GM19467 (cell line): Measurements from ENCODE around the gene SEC61B.
"Not testable (repeated sequence)": the region's sequence is repeated elsewhere in the genome, so short reads cannot be mapped to it uniquely, and the experiment has no call there.

ENCODE experiments used
- ATAC-seq: cut with Tn5 transposase; IDR thresholded peaks from one replicate; pipeline ENCODE4 v1.9.1; 2021; ENCODE audit warnings: mild to moderate bottlenecking, moderate library complexity; ENCODE audit not compliant: unreplicated experiment

The SEC61B gene

GRCh38 chr9:99235926-99236634 is 14.0 kb downstream of the SEC61B start:
- ATAC-seq = peak; percentile 96

DNA sequence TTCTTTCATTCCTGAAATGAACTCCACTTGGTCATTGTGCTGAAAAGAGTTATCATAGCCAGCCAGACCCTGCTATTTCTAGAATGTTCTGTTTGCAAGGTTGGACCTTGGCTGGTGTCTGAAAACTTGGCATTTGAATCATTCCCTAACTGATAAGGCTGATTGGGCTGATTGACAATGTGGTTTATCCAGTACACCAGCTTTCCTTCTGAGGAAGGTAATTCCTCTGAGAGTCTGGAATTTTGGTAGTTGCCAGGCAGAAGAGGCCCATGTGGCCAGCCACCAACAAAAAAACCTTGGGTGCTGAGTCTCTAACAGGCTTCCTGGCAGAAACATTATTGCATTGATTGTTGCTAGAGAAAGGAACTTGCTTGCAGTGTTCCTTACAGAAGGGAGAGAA is 15.3 kb downstream of the SEC61B start:
- ATAC-seq = no peak

- not testable (repeated sequence) for ATAC-seq
Observed at GRCh38 chr9:99237849-99238248, 15.8 kb downstream of the SEC61B start.

DNA sequence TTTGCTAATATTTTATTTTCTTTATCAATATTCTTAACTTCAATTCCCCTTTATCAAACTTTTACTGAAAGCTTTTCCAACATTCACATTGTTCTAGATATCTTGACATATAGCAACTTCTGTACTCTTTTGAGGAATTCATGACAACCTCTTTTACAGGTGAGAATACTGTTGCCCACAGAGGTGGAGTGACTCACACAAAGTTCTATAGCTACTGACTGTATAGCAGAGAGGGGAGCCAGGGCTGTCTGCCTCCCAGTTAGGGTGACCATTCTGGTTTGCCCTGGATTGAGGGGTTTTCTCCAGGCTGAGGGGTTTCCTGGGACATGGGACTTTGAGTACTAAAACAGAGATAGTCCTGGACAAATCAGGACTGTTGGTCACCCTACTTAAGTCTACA is 16.2 kb downstream of the SEC61B start:
- no peak for ATAC-seq

- ATAC-seq = no peak
Observed at GRCh38 chr9:99239341-99240060, 17.4 kb downstream of the SEC61B start.

GRCh38 chr9:99241106-99241505 is 19.0 kb downstream of the SEC61B start:
- no peak for ATAC-seq

- ATAC-seq = peak; percentile 90
Observed at GRCh38 chr9:99244344-99245260, 22.5 kb downstream of the SEC61B start.

DNA sequence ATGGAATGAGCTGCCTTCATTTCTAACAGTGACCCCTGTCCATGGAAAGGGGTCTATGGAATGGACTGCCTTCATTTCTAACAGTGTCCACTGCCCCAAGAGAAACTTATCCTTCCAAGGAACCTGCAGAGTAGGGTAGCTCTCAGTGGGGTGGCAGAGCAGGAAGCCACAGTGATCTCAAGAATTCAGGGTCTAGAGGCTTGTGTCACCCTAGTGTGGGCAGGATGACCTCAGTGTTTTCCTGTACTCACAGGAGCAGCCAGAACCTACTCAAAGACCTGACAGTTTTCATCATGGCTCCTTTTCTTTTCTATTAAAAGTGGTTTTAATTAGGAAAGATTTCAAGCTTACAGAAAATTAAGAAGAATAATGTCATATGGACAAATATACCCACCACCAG is 27.5 kb downstream of the SEC61B start:
- ATAC-seq = no peak

DNA sequence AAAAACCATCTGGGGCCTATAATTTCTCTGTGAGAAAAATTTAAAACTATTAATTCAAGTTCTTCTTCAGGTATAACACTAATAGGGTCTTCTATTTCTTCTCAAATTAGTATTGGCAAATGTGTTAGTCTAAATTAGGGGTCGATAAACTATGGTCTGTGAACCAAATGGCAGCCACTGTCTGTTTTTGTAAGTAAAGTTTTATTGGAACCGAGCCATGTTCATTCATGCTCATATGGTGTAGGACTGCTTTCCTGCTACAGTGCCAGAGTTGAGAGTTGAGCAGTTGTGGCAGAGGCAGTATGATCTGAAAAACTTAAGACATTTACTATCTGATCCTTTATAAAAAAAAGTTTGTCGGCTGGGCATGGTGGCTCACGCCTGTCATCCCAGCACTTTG is 29.1 kb downstream of the SEC61B start:
- no peak for ATAC-seq

- peak; percentile 35 for ATAC-seq
Observed at GRCh38 chr9:99253134-99253533, 31.1 kb downstream of the SEC61B start.

GRCh38 chr9:99253772-99254431 is 31.8 kb downstream of the SEC61B start:
- ATAC-seq = peak; percentile 84

DNA sequence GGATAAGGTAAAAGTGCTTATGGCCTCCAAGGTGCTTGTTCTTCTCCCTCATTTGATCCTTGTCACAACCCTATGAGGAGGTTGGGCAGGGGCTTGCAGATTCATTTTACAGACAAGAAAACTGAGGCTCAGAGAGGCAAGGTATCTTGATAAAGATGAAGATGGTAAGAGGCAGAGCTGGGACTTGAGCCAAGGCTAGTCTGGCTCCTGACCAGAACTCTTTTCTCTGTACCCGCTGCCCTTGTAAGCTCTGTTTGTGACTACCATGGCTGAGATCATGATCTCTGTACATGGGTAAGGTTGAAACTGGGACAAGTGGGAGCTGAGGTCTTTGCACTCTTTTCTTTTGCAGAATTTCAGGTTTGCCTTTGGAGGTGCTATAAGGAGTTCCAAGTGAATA is 33.6 kb downstream of the SEC61B start:
- no peak for ATAC-seq

GRCh38 chr9:99257723-99258389 is 35.8 kb downstream of the SEC61B start:
- ATAC-seq = no peak

DNA sequence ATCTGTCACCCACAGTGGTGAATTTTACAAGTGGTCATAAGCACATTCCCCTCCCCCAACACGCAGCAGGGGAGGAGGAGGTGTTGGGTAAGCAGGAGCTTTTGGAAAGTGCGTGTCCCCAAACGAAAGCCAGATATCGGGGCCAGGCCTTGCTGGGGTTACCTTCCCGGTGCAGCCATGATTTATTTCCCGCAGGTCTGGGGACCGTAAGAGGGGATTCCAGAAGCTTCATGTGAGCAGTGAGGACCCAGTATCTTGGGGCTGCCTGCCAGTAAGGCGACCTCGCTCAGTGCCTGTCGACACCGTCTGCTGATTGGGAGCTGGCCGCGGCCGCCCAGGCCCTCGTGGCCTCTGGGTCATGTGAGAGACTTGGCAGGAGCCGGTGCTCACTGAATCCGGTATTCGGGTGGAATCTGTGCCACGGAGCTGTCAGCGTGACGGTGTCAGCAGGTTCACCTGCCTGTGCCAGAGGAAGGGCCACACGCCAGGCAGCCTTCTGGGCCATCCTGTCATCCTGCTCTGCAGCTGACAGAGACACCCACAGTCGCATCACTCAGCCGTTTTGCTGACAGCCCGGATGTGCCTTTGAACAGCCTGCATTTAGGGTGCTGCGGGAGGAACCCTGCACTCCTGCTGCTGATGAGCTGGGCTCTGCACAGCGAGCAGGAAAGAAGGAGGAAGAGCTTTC is 37.3 kb downstream of the SEC61B start:
- no peak for ATAC-seq

DNA sequence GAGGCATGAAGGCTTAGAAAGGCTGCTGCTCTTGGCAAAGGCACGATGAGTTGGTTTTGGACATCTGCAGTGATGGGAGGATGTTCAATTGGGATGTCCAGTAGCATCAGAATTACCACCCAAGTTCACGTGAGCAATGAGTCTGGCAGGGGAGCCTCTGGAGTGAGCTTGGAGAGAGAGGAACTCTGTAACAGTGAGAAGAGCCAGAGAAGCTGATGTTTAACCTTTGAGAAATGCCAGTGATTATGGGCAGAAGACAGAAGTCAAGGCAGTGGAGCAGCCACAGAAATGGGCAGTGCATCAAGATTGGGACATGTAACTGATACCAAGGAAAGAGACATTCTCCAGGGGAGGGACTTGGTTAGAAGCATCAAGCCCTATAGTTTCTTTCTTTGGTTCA is 39.8 kb downstream of the SEC61B start:
- ATAC-seq = no peak

DNA sequence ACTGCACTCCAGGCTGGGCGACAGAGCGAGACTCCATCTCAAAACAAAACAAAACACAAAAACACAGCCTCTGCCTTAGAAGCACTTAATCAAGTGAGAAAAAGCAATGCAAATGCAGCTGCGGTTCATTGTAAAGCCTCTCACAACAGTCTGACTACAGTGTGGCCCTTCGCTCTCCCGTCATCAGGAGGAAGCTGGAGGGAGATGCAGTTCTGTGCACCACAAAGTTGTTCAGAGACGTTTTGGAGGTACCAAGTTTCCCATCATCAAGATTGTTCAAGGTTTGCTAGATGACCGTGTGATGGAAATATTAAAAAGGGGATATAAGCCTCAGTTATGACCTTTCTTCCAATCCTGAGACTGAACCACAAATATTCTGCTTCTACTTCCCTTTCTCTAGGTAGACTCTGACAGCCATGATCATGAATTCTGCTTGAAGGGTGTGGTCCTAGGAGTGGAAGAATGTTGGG is 40.9 kb downstream of the SEC61B start:
- ATAC-seq = no peak

DNA sequence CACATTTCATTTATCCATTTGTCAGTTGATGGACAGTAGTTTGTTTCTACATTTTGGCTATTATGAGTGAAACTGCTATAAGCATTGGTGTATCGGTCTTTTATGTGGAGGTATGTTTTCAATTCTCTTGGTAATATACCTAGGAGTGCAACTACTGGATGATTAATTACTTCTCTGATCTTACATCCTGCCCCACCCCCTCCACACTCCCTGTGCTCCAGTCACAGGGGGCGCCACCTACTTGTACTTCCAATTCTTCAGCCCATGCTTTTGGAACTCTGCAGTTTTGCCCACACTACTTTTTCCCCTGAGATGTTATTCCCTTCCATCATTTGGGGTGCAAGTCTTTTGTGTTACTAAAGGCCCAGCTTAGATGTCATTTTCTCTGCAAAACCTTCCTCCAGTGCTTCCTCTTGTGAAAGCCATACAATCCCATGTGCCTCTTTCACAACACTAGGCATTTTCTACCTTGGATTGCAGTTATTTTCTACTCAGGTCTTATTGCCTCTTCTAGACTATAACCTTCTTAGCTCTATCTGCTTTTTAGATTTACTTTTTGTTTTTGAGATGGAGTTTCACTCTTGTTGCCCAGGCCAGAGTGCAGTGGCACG is 42.1 kb downstream of the SEC61B start:
- ATAC-seq = no peak

- no peak for ATAC-seq
Observed at GRCh38 chr9:99265691-99266090, 43.6 kb downstream of the SEC61B start.
